HepG2 (cell line): Measurements from ENCODE around the gene KIF1C. TPM values are rescaled to one million over a fixed set of nuclear protein-coding genes. Genes with fewer than 3 reads are reported as not detected.

Experiments
- AKAP8 ChIP-seq: sonication (generic); formaldehyde crosslinking; IDR thresholded peaks from 2 replicates; pipeline ENCODE4 v1.5.1; 2020; ENCODE audit warnings: mild to moderate bottlenecking, missing genetic modification reagents
- ATF2 ChIP-seq: sonication (generic); formaldehyde crosslinking; IDR thresholded peaks from 2 replicates; pipeline ENCODE4 v1.4.0; 2020; ENCODE audit warnings: missing genetic modification reagents
- CEBPG ChIP-seq: IDR thresholded peaks from 2 replicates; pipeline ENCODE4 v1.6.1; 2016
- DZIP1 ChIP-seq: sonication (generic); formaldehyde crosslinking; IDR thresholded peaks from 2 replicates; pipeline ENCODE4 v1.5.0; 2020; ENCODE audit warnings: mild to moderate bottlenecking, missing genetic modification reagents
- GABPA ChIP-seq, 2 experiments: IDR thresholded peaks; 2 replicates each; pipeline ENCODE4 v1.6.1; 2011 to 2016; ENCODE audit warnings: low read depth in 2 of 2, low read length in 1 of 2, missing biosample characterization in 1 of 2, missing genetic modification characterization in 1 of 2
- GTF3A ChIP-seq: sonication (generic); formaldehyde crosslinking; conservative IDR thresholded peaks from 2 replicates; pipeline ENCODE4 v1.4.0; 2020; ENCODE audit warnings: mild to moderate bottlenecking, missing genetic modification reagents
- HNF4A ChIP-seq: sonication (generic); formaldehyde crosslinking; IDR thresholded peaks from 2 replicates; pipeline ENCODE4 v1.4.0; 2020; ENCODE audit warnings: missing genetic modification reagents
- KLF12 ChIP-seq: sonication (generic); formaldehyde crosslinking; IDR thresholded peaks from 2 replicates; pipeline ENCODE4 v1.4.0; 2020; ENCODE audit warnings: missing genetic modification reagents, borderline replicate concordance
- POLR2A ChIP-seq, 2 experiments: IDR thresholded peaks; 2 replicates each; pipeline ENCODE4 v1.6.1; 2011; ENCODE audit warnings: low read depth in 2 of 2, low read length in 2 of 2, mild to moderate bottlenecking in 1 of 2, moderate library complexity in 1 of 2; ENCODE audit not compliant: insufficient read depth in 1 of 2
- RAD21 ChIP-seq: fragments of 450-650 bp; formaldehyde crosslinking; IDR thresholded peaks from 2 replicates; pipeline ENCODE4 v1.5.0; 2020; ENCODE audit warnings: mild to moderate bottlenecking
- RFXANK ChIP-seq: IDR thresholded peaks from 2 replicates; pipeline ENCODE4 v1.6.1; 2016
- SAP130 ChIP-seq: IDR thresholded peaks from 2 replicates; pipeline ENCODE4 v1.6.1; 2016; ENCODE audit warnings: low read depth
- SMYD3 ChIP-seq: sonication (generic); formaldehyde crosslinking; IDR thresholded peaks from 2 replicates; pipeline ENCODE4 v1.8.1; 2023; ENCODE audit warnings: mild to moderate bottlenecking, missing genetic modification reagents
- SOX13 ChIP-seq, 3 experiments: fragments of 450-650 bp in 1 of 3; sonication (generic) in 1 of 3; formaldehyde crosslinking in 1 of 3; IDR thresholded peaks in 2 of 3; conservative IDR thresholded peaks in 1 of 3; 2 replicates each; pipeline versions ENCODE4 v1.5.0 to v1.6.1; 2016 to 2020; ENCODE audit warnings: antibody characterized with exemption in 1 of 3, mild to moderate bottlenecking in 1 of 3, missing compliant biosample characterization in 1 of 3, missing genetic modification reagents in 1 of 3, moderate library complexity in 1 of 3
- TP53 ChIP-seq: sonication (generic); formaldehyde crosslinking; conservative IDR thresholded peaks from 2 replicates; pipeline ENCODE4 v1.4.0; 2020; ENCODE audit warnings: missing genetic modification reagents
- ZIK1 ChIP-seq: sonication (generic); formaldehyde crosslinking; IDR thresholded peaks from 2 replicates; pipeline ENCODE4 v1.5.0; 2020; ENCODE audit warnings: mild to moderate bottlenecking, low read depth, missing genetic modification reagents, borderline replicate concordance
- ZNF274 ChIP-seq: sonication (generic); formaldehyde crosslinking; IDR thresholded peaks from 2 replicates; pipeline ENCODE4 v1.5.1; 2020; ENCODE audit warnings: mild to moderate bottlenecking, missing genetic modification reagents
- ZNF317 ChIP-seq: sonication (generic); formaldehyde crosslinking; IDR thresholded peaks from 2 replicates; pipeline ENCODE4 v1.5.0; 2020; ENCODE audit warnings: mild to moderate bottlenecking, missing genetic modification reagents
- ZNF34 ChIP-seq: sonication (generic); formaldehyde crosslinking; IDR thresholded peaks from 2 replicates; pipeline ENCODE4 v1.4.0; 2020; ENCODE audit warnings: mild to moderate bottlenecking, missing genetic modification reagents, borderline replicate concordance
- ZNF468 ChIP-seq: sonication (generic); formaldehyde crosslinking; IDR thresholded peaks from 2 replicates; pipeline ENCODE4 v1.8.0; 2022; ENCODE audit warnings: mild to moderate bottlenecking, moderate library complexity, missing genetic modification reagents
- ZNF574 ChIP-seq: sonication (generic); formaldehyde crosslinking; IDR thresholded peaks from 2 replicates; pipeline ENCODE4 v1.4.0; 2020; ENCODE audit warnings: missing genetic modification reagents
- ZNF768 ChIP-seq: sonication (generic); formaldehyde crosslinking; IDR thresholded peaks from 2 replicates; pipeline ENCODE4 v1.4.0; 2020; ENCODE audit warnings: missing genetic modification reagents
- polyA plus RNA-seq, 8 experiments: library from polyadenylated mRNA; depleted of rRNA in 3 of 8; stranded (reverse) in 7 of 8; unstranded in 1 of 8; fragments of >200 nt; fragmentation: Illumina TruSeq in 4 of 8; extraction: Trizol in 4 of 8; gene quantifications; 2 replicates each; pipeline versions ENCODE4 v1.2.1 to v1.2.3, GENCODE V29; 2011 to 2016; ENCODE audit warnings: low read depth in 4 of 8, missing spikeins in 1 of 8, mixed read lengths in 1 of 8; ENCODE audit not compliant: insufficient read depth in 1 of 8
- total RNA-seq, 5 experiments: library from RNA; depleted of rRNA; stranded (reverse); fragments of >200 nt; fragmentation: Illumina TruSeq; extraction: Trizol; gene quantifications; 2 replicates each; pipeline ENCODE4 v1.2.3, GENCODE V29; 2016; ENCODE audit warnings: low read depth in 1 of 5

Gene KIF1C
- total and polyA plus RNA-seq, 2 of the 13 experiments (the other 11 are each of a cell fraction or from before 2014, with no cell fraction given), result 70.0 to 104 TPM

GRCh38 chr17:4998732-4999429 is 1.1 kb downstream of the KIF1C start (continued):
- TF ChIP-seq ZNF574 (peak; percentile 52), CEBPG (CRISPR knock-in tag) (peak; percentile 19; the same call in 1 of the 2 replicates), GABPA (IDR thresholded peaks at IDR 0.05; ENCODE audit: low read depth, low read length) (peak; percentile 46), GABPA (CRISPR knock-in tag; IDR thresholded peaks at IDR 0.05; ENCODE audit: low read depth) (peak; percentile 79), SOX13 (IDR thresholded peaks at IDR 0.05) (no peak), SOX13 (CRISPR knock-in tag; conservative IDR thresholded peaks at IDR 0.05 in 1 of 2, IDR thresholded peaks at IDR 0.05 in 1 of 2) (peak in 1 of 2 experiments; percentile 79; a peak in 2 of 4 replicates), HNF4A (CRISPR knock-in tag) (peak; percentile 99), SAP130 (CRISPR knock-in tag) (peak; percentile 91), TP53 (CRISPR knock-in tag) (no peak), RFXANK (CRISPR knock-in tag) (no peak), POLR2A (IDR thresholded peaks at IDR 0.05; ENCODE audit: insufficient read depth in 1 of 2, low read depth in 2 of 2, low read length in 2 of 2) (peak; percentile 63 to 66), SMYD3 (CRISPR knock-in tag) (peak; percentile 46; the same call in 1 of the 2 replicates), ZNF274 (CRISPR knock-in tag) (0 out of 2 replicates have a peak, but pooled peaks have one; percentile 26), AKAP8 (peak; percentile 87), ZNF768 (CRISPR knock-in tag) (no peak; the same call in 1 of the 2 replicates), ATF2 (CRISPR knock-in tag) (peak; percentile 41; the same call in 1 of the 2 replicates), ZNF34 (no peak), ZIK1 (CRISPR knock-in tag) (0 out of 2 replicates have a peak, but pooled peaks have one; percentile 66), ZNF317 (CRISPR knock-in tag) (peak; percentile 64; the same call in 1 of the 2 replicates), ZNF468 (no peak), KLF12 (CRISPR knock-in tag) (no peak; the same call in 1 of the 2 replicates), GTF3A (CRISPR knock-in tag) (no peak), RAD21 (CRISPR knock-in tag) (peak; percentile 15; the same call in 1 of the 2 replicates), DZIP1 (CRISPR knock-in tag) (no peak)
